SK-N-MC (cell line): Measurements from ENCODE around the gene NUBPL.
"Not testable (repeated sequence)": the region's sequence is repeated elsewhere in the genome, so short reads cannot be mapped to it uniquely, and the experiment has no call there.

Experiments used
- DNase-seq: peaks from one replicate; pipeline ENCODE4 v3.0.0-alpha.2; 2011; ENCODE audit warnings: low read depth, low spot score
- H3K27ac ChIP-seq: fragments of 200-600 bp; sonication (generic); 2 replicates; pipeline ENCODE4 v1.5.1; 2016; ENCODE audit warnings: mixed run types
- H3K36me3 ChIP-seq: fragments of 200-600 bp; sonication (generic); 2 replicates; pipeline ENCODE4 v1.6.1; 2017; ENCODE audit warnings: antibody characterized with exemption, low read length, mixed read lengths; ENCODE audit not compliant: insufficient read depth
- H3K4me3 ChIP-seq: fragments of 200-600 bp; sonication (generic); 2 replicates; pipeline ENCODE4 v1.5.1; 2016
- H3K9ac ChIP-seq: fragments of 200-600 bp; sonication (generic); 2 replicates; pipeline ENCODE4 v1.8.0; 2017; ENCODE audit warnings: mixed run types, mixed read lengths; ENCODE audit not compliant: insufficient read length
- H3K9me3 ChIP-seq: fragments of 200-600 bp; sonication (generic); 2 replicates; pipeline ENCODE4 v1.6.1; 2017; ENCODE audit warnings: low read depth, mild to moderate bottlenecking, antibody characterized with exemption, low read length, moderate library complexity, mixed read lengths
- EZH2 ChIP-seq: fragments of 200-600 bp; sonication (generic); IDR thresholded peaks from one replicate; pipeline ENCODE4 v1.6.1; 2017; ENCODE audit warnings: antibody characterized with exemption
- FOXP2 ChIP-seq: optimal IDR thresholded peaks from 2 replicates; pipeline ENCODE3; 2011; ENCODE audit warnings: mild to moderate bottlenecking, moderate library complexity; ENCODE audit not compliant: insufficient read depth; ENCODE audit errors: extremely low read length, control extremely low read depth
- POLR2AphosphoS5 ChIP-seq: IDR thresholded peaks from 2 replicates; pipeline ENCODE4 v1.6.1; 2012; ENCODE audit warnings: mild to moderate bottlenecking, low read depth, low read length, borderline replicate concordance

NUBPL gene

DNA sequence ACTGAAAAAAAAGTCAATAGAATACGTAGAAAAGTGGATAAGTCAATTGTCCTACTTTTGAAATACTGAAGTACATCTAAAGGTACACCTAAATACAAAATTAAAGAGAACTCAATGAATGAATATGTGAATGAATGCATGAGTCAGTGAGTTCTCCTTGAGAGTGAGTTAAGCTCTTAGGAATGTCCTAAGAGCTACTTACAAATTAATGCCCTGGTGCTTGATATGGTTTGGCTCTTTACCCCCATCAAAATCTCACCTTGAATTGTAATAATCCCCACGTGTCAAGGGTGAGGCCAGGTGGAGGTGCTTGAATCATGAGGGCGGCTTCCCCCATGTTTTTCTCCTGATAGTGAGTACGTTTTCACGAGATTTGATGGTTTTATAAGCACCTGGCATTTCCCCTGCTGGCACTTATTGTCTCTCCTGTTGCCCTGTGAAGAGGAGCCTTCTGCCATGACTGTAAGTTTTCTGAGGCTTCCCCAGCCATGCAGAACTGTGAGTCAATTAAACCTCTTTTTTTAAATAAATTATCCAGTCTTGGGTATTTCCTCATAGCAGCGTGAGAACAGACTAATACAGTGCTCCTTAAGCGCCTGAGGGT is 323.7 kb downstream of the NUBPL start:
- Histone ChIP-seq H3K4me3 (no peak overlapping the region), H3K36me3 (no peaks in the 10 kb centered on the region), H3K27ac (no peak overlapping the region), H3K9ac (no peak overlapping the region), H3K9me3 (no peaks in the 10 kb centered on the region)
- TF ChIP-seq FOXP2 (no peak), POLR2AphosphoS5 (no peak), EZH2 (no peak)
- no peak for DNase-seq

DNA sequence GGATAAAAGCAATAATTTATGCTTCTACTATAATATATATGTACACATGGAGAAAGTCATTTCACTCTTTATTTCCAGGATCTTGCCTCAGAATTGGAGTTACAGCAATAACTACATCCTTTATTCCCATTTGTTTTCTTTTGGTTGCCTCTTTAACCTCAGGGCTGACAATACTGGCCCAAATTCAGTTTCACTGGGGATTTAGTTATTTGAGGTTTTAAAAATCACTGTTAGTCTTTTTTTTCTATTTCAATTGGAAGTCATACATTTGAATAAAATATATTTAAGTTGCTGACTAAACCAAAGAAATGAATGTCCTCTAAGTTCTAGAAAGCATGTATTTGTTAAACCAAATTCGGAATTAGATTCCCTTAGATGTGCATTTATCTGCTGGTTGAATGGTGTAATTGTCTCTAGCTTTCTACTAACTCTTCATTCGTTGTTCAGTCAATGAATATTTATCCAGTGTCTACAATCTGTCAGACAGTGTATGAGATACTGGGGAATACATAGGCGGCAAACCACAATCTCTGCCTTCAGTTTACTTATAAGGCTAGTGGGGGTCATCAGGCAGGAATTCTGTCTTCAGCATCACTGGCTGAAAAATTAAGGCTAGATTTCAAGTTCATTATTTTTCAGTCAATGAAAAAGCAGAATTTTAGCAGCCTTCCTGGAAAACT is 325.1 kb downstream of the NUBPL start:
- Histone ChIP-seq H3K9me3 (no peaks in the 10 kb centered on the region), H3K9ac (no peak overlapping the region)
- no peak for TF ChIP-seq POLR2AphosphoS5
- TF ChIP-seq EZH2: no peak
- TF ChIP-seq FOXP2: no peak

DNA sequence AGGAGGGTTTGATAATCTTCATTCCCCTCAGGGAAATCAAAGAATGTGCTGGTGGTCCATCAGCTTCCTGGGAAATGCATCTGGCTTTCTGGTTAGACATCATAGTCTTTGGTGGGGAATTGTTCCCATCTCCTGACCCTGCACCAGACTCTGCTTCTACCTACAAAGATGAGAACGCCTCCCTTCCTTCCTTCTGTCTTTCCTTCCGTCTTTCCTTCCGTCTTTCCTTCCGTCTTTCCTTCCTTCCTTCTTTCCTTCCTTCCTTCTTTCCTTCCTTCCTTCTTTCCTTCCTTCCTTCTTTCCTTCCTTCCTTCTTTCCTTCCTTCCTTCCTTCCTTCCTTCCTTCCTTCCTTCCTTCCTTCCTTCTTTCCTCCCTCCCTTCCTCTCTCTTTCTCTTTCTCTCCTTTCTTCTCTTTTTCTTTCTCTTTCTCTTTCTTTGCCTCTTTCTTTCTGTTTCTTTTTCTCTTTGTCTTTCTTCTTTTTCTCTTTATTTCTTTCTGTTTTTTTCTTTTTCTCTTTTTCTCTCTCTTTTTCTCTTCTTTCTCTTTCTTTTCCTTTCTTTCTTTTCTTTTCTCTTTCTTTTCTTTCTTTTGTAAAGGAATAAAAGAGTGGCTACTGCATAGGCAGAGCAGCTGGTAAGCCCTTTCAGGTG is 326.9 kb downstream of the NUBPL start:
- no peak for DNase-seq
- H3K4me3 ChIP-seq: no peak overlapping the region
- H3K27ac ChIP-seq: no peak overlapping the region
- H3K9ac ChIP-seq: no peak overlapping the region
- no peaks in the 10 kb centered on the region for H3K36me3 ChIP-seq
- H3K9me3 ChIP-seq: no peaks in the 10 kb centered on the region
- TF ChIP-seq POLR2AphosphoS5 (no peak), FOXP2 (no peak), EZH2 (no peak)

More for the DNA sequence above, 325.1 kb downstream of the NUBPL start:
- no peaks in the 10 kb centered on the region for H3K36me3 ChIP-seq
- no peak overlapping the region for H3K4me3 ChIP-seq
- H3K27ac ChIP-seq: no peak overlapping the region
- no peak for DNase-seq

DNA sequence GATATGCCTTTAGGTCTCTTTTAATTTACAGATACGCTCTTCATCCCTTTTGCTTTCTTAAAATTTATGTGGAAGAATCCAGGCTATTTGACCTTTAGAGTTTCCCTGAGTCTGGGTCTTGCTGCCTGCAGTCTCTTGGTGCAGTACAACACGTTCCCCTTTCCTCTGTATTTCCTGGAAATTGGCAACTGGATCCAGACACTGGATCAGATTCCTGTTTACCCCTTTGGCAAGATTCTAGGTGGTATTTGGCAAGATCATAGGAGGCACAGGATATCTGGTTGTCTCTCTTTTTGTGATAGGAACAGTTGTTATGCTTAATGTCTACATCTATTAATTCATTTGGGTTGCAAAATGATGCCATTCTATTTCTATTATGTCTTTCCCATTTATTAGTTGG is 328.1 kb downstream of the NUBPL start:
- Histone ChIP-seq H3K9me3 (no peaks in the 10 kb centered on the region), H3K9ac (no peak overlapping the region), H3K4me3 (no peak overlapping the region), H3K36me3 (no peaks in the 10 kb centered on the region), H3K27ac (no peak overlapping the region)
- DNase-seq: no peak
- TF ChIP-seq EZH2: no peak
- no peak for TF ChIP-seq POLR2AphosphoS5
- no peak for TF ChIP-seq FOXP2

DNA sequence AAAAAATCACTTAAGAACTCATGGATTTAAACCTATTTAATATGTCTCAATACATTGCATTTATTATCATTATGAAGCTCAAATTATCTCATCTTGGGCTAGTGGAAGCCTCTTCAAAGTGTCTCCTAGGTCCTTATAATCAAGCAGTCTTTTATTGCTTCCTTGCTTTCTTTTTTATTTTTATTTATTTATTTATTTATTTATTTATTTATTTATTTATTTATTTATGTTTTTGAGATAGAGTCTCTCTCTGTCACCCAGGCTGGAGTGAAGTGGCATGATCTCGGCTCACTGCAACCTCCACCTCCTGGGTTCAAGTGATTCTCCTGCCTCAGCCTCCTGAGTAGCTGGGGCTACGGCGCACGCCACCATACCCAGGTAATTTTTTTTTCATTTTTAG is 329.0 kb downstream of the NUBPL start:
- H3K9me3 ChIP-seq, H3K36me3 ChIP-seq, H3K4me3 ChIP-seq, H3K27ac ChIP-seq, H3K9ac ChIP-seq, DNase-seq: not testable (repeated sequence)

DNA sequence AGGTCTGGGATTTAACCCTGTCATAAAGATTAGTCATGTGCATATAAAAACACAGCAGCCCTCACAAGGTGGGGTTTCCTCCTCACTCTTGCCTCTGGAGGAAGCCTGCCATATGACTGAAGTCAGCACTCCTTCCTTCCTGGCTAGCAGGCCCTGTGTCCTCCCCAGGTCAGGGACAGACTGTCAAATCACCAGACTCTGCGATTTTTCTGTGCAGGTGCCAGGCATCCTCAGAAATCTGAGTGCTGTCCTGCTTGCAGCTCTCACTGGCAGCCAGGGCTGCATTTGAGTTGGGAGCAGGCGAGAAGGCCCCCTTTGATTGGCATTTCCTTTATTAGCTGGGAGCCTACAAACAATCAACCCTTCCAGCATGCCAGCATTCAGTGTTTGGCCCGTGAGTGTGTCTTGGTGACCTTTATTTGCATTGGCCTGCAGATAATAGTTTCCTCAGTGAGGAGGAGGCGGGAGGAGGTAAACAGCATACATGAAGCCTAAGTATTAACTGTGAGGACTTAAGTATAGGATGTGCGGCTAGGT is 332.1 kb downstream of the NUBPL start:
- no peak for DNase-seq
- H3K27ac ChIP-seq: no peak overlapping the region

DNA sequence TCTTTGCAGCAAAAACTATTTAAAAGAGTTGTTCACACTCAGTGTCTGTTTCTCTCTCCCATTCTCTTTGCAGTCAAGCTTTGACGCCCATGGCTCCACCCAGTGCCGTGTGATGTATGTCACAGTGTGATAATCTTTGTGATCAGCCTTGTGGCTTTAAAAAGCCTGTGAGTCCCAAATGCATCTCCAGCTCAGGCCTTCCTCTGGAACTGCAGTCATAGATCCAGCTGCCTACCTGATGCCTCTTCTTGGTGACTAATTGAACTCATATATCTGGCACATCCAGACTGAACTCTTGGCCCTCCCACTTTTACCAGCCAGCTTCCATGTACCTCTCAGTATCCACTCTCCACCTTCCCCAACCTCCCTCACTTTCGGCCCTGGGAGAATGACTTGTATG is 333.1 kb downstream of the NUBPL start:
- TF ChIP-seq EZH2 (no peak), FOXP2 (no peak)
- Histone ChIP-seq H3K27ac (no peak overlapping the region), H3K9me3 (no peaks in the 10 kb centered on the region), H3K4me3 (no peak overlapping the region), H3K36me3 (no peaks in the 10 kb centered on the region), H3K9ac (no peak overlapping the region)
- DNase-seq: no peak

More for the DNA sequence above, 332.1 kb downstream of the NUBPL start:
- Histone ChIP-seq H3K4me3 (no peak overlapping the region), H3K9ac (no peak overlapping the region), H3K36me3 (no peaks in the 10 kb centered on the region), H3K9me3 (no peaks in the 10 kb centered on the region)
- TF ChIP-seq EZH2 (no peak), POLR2AphosphoS5 (no peak), FOXP2 (no peak)

DNA sequence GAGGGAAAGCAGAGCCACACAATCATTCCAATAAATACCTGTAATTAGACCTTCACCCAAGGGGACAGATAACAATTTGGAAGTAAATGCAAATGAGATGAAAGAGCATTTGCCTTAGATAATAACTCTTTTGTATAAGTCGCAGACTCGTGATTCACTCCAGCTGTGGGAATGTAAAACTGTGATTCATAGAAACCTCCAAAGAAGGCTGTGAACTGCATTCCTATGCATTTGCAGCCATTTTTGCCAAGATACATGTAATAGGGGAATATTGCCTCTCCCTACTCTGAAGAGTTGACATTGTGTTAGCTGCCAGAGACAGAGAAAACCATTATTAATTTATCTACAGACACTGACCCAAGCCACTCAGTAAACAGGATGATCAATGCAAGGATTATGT is 334.0 kb downstream of the NUBPL start:
- no peaks in the 10 kb centered on the region for H3K9me3 ChIP-seq
- no peak overlapping the region for H3K27ac ChIP-seq
- no peak overlapping the region for H3K4me3 ChIP-seq

More for the DNA sequence above, 334.0 kb downstream of the NUBPL start:
- H3K36me3 ChIP-seq: no peaks in the 10 kb centered on the region
- no peak overlapping the region for H3K9ac ChIP-seq
- DNase-seq: no peak
- TF ChIP-seq POLR2AphosphoS5 (no peak), FOXP2 (no peak), EZH2 (no peak)
